ELF-1 (cell line): ENCODE data around the gene CD38.

Source experiments
- DNase-seq: peaks from one replicate; pipeline ENCODE4 v3.0.0-alpha.2; 2016; ENCODE audit warnings: low read depth, low spot score

CD38 gene

GRCh38 chr4:15897577-15897976, 119.4 kb downstream of the CD38 start:
- DNase-seq = no peak

- no peak for DNase-seq
Measured at GRCh38 chr4:15898902-15899301, 120.8 kb downstream of the CD38 start.

DNA sequence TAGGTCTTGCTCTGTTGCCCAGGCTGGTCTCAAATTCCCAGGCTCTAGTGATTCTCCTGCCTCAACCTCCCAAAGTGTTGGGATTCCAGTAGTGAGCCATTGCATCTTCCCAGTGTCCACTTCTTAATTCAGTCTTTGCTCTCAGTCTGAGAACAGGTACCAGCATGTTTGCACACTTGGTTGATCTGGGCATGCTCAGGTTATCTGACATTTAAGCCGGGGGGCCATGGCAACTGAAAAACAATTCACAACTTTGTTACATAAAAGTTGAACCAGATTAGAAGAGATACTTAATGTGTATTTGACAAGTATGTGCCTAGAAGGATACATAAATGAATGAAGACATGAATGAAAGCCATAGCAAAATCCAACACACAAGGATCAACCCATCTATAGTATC, 121.4 kb downstream of the CD38 start:
- DNase-seq = no peak

DNA sequence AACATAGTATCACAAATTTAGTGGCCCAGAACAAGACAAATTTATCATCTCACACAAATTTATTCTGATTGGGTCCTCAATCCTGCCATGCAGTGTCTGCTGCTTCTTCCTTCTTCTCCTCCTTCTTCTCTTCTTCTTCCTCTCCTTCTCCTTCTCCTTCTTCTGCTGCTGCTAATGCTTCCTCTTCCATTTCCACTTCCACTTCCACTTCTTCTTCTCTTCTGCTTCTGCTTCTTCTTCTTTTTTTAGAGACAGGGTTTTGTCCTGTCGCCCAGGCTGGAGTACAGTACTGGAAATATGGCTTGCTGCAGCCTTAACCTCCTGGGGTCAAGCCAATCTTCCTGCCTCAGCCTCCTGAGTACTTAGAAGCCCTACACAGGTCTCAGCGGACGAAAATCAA, 122.9 kb downstream of the CD38 start:
- DNase-seq = no peak

- DNase-seq = no peak
Measured at GRCh38 chr4:15901998-15902397, 123.9 kb downstream of the CD38 start.

GRCh38 chr4:15902746-15903145, 124.6 kb downstream of the CD38 start:
- no peak for DNase-seq
